COLO668 (cell line): ENCODE data around the gene TMEM134.

Source experiments
- DNase-seq: peaks from one replicate; lab custom pipeline; 2025; ENCODE audit not compliant: unreplicated experiment; lab: John Stamatoyannopoulos, UW

Gene TMEM134

GRCh38 chr11:67463680-67464410 lies 5.2 kb downstream of the TMEM134 start:
- DNase-seq, result peak; percentile 81

GRCh38 chr11:67463186-67463585 lies 5.9 kb downstream of the TMEM134 start:
- DNase-seq, result no peak

GRCh38 chr11:67458266-67458665 lies 10.8 kb downstream of the TMEM134 start:
- no peak for DNase-seq

GRCh38 chr11:67457453-67457852 lies 11.6 kb downstream of the TMEM134 start:
- no peak for DNase-seq

GRCh38 chr11:67456068-67456705 lies 12.9 kb downstream of the TMEM134 start:
- no peak for DNase-seq

GRCh38 chr11:67455054-67455453 lies 14.0 kb downstream of the TMEM134 start, which contains the start of gene CABP4:
Gene CABP4, plus strand, starts transcription at chr11:67455354. Its CDS starts 70 bp downstream, at chr11:67455424.
- no peak for DNase-seq

GRCh38 chr11:67453816-67454732 lies 15.0 kb downstream of the TMEM134 start:
- no peak for DNase-seq

- peak; percentile 83 for DNase-seq
Observed at GRCh38 chr11:67452141-67452952, 16.7 kb downstream of the TMEM134 start, which contains the start of gene GPR152. Gene GPR152, minus strand, starts transcription at chr11:67452729. Its CDS starts 5 bp downstream, at chr11:67452724.

- no peak for DNase-seq
Observed at GRCh38 chr11:67451658-67451976, 17.4 kb downstream of the TMEM134 start.

GRCh38 chr11:67450796-67451657 lies 18.0 kb downstream of the TMEM134 start:
- no peak for DNase-seq

- DNase-seq, result peak; percentile 66
Observed at GRCh38 chr11:67449116-67449844, 19.8 kb downstream of the TMEM134 start.

GRCh38 chr11:67448220-67448609 lies 20.8 kb downstream of the TMEM134 start:
- no peak for DNase-seq

- DNase-seq, result no peak
Observed at GRCh38 chr11:67445515-67445914, 23.5 kb downstream of the TMEM134 start.

GRCh38 chr11:67442504-67443404 lies 26.3 kb downstream of the TMEM134 start:
- no peak for DNase-seq

- peak; percentile 51 for DNase-seq
Observed at GRCh38 chr11:67441731-67442351, 27.2 kb downstream of the TMEM134 start.

- DNase-seq, result no peak
Observed at GRCh38 chr11:67441098-67441563, 27.9 kb downstream of the TMEM134 start.
